Measurements from ENCODE around the gene LRP10.

Gene LRP10

GRCh38 chr14:22865424-22866405, 5.8 kb upstream of the LRP10 start:
- DNase-seq, result no peak

- no peak for DNase-seq
These were observed 4.7 kb upstream of the LRP10 start for GRCh38 chr14:22866874-22867273.

- no peak for DNase-seq
These were observed 723 bp upstream of the LRP10 start for GRCh38 chr14:22870811-22871223.

GRCh38 chr14:22872033-22872832, 693 bp downstream of the LRP10 start:
- peak; percentile 77 for DNase-seq

- no peak for DNase-seq
These were observed 1.4 kb downstream of the LRP10 start for GRCh38 chr14:22872833-22873520.

GRCh38 chr14:22875003-22875747, 3.6 kb downstream of the LRP10 start:
- no peak for DNase-seq

- DNase-seq, result no peak
These were observed 4.3 kb downstream of the LRP10 start for GRCh38 chr14:22875748-22876319.

GRCh38 chr14:22877000-22877501, 5.5 kb downstream of the LRP10 start:
- DNase-seq, result no peak

- no peak for DNase-seq
These were observed 7.0 kb downstream of the LRP10 start for GRCh38 chr14:22878271-22879246.

- DNase-seq, result no peak
These were observed 10.5 kb downstream of the LRP10 start for GRCh38 chr14:22882064-22882463.

GRCh38 chr14:22882529-22883172, 11.1 kb downstream of the LRP10 start:
- DNase-seq, result peak; percentile 92

- peak; percentile 84 for DNase-seq
These were observed 11.8 kb downstream of the LRP10 start, which contains the start of gene REM2 for GRCh38 chr14:22883173-22883976. Gene REM2 (plus strand): TSS chr14:22883222. CDS start chr14:22883288, 66 bp downstream.

- no peak for DNase-seq
These were observed 12.7 kb downstream of the LRP10 start for GRCh38 chr14:22884076-22884737.

GRCh38 chr14:22884738-22885523, 13.4 kb downstream of the LRP10 start:
- DNase-seq, result no peak

- DNase-seq, result peak; percentile 75
These were observed 14.4 kb downstream of the LRP10 start for GRCh38 chr14:22885975-22886374.

- peak; percentile 90 for DNase-seq
These were observed 15.1 kb downstream of the LRP10 start for GRCh38 chr14:22886500-22887259.
